ENCODE measurements around the gene DCTPP1. TPM values are rescaled to one million over a fixed set of nuclear protein-coding genes. Genes with fewer than 3 reads are reported as not detected.

DCTPP1 gene
- total and polyA plus RNA-seq, 2 of the 13 experiments (the other 11 are each of a cell fraction or from before 2014, with no cell fraction given): 54.8 to 74.4 TPM

GRCh38 chr16:30395155-30395991 lies 34.5 kb downstream of the DCTPP1 start, which contains the start of gene ZNF48 (continued):
- TF ChIP-seq, protein P1, sequence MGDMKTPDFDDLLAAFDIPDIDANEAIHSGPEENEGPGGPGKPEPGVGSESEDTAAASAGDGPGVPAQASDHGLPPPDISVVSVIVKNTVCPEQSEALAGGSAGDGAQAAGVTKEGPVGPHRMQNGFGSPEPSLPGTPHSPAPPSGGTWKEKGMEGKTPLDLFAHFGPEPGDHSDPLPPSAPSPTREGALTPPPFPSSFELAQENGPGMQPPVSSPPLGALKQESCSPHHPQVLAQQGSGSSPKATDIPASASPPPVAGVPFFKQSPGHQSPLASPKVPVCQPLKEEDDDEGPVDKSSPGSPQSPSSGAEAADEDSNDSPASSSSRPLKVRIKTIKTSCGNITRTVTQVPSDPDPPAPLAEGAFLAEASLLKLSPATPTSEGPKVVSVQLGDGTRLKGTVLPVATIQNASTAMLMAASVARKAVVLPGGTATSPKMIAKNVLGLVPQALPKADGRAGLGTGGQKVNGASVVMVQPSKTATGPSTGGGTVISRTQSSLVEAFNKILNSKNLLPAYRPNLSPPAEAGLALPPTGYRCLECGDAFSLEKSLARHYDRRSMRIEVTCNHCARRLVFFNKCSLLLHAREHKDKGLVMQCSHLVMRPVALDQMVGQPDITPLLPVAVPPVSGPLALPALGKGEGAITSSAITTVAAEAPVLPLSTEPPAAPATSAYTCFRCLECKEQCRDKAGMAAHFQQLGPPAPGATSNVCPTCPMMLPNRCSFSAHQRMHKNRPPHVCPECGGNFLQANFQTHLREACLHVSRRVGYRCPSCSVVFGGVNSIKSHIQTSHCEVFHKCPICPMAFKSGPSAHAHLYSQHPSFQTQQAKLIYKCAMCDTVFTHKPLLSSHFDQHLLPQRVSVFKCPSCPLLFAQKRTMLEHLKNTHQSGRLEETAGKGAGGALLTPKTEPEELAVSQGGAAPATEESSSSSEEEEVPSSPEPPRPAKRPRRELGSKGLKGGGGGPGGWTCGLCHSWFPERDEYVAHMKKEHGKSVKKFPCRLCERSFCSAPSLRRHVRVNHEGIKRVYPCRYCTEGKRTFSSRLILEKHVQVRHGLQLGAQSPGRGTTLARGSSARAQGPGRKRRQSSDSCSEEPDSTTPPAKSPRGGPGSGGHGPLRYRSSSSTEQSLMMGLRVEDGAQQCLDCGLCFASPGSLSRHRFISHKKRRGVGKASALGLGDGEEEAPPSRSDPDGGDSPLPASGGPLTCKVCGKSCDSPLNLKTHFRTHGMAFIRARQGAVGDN (CRISPR knock-in tag; IDR thresholded peaks at IDR 0.05): peak; percentile 87
- peak; percentile 54; the same call in 1 of the 2 replicates for TF ChIP-seq CREB1 (IDR thresholded peaks at IDR 0.05)
- no peak for TF ChIP-seq CREB1 (CRISPR knock-in tag; IDR thresholded peaks at IDR 0.05)
- no peak for TF ChIP-seq ZNF749 (CRISPR knock-in tag; IDR thresholded peaks at IDR 0.05; ENCODE audit: borderline replicate concordance)
- no peak; the same call in none of the 2 replicates for TF ChIP-seq ZNF605 (CRISPR knock-in tag; IDR thresholded peaks at IDR 0.05)
- no peak for TF ChIP-seq RFX3 (CRISPR knock-in tag; IDR thresholded peaks at IDR 0.05)
- TF ChIP-seq, protein P2, sequence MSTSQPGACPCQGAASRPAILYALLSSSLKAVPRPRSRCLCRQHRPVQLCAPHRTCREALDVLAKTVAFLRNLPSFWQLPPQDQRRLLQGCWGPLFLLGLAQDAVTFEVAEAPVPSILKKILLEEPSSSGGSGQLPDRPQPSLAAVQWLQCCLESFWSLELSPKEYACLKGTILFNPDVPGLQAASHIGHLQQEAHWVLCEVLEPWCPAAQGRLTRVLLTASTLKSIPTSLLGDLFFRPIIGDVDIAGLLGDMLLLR (CRISPR knock-in tag; IDR thresholded peaks at IDR 0.05): 0 out of 2 replicates have a peak, but pooled peaks have one; percentile 46
- TF ChIP-seq PRDM10 (CRISPR knock-in tag; IDR thresholded peaks at IDR 0.05; ENCODE audit: low read depth): no peak
- TF ChIP-seq, protein P3, sequence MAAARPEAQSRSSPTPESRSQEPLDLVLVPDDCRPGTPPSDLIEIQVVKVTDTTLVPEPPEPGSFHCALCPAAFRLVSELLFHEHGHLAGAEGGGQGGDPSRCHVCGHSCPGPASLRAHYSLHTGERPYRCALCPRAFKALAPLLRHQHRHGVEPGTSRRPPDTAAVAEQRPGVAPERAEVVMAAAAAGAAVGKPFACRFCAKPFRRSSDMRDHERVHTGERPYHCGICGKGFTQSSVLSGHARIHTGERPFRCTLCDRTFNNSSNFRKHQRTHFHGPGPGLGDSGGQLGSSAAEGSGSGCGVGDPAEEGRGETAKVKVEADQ (CRISPR knock-in tag; IDR thresholded peaks at IDR 0.05; ENCODE audit: borderline replicate concordance): peak; percentile 7; the same call in 1 of the 2 replicates
- TF ChIP-seq ZNF263 (CRISPR knock-in tag; IDR thresholded peaks at IDR 0.05): no peak
- TF ChIP-seq, protein P4, sequence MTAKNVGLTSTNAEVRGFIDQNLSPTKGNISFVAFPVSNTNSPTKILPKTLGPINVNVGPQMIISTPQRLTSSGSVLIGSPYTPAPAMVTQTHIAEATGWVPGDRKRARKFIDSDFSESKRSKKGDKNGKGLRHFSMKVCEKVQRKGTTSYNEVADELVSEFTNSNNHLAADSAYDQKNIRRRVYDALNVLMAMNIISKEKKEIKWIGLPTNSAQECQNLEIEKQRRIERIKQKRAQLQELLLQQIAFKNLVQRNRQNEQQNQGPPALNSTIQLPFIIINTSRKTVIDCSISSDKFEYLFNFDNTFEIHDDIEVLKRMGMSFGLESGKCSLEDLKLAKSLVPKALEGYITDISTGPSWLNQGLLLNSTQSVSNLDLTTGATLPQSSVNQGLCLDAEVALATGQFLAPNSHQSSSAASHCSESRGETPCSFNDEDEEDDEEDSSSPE (CRISPR knock-in tag; IDR thresholded peaks at IDR 0.05): peak; percentile 71
- no peak for TF ChIP-seq SRF (IDR thresholded peaks at IDR 0.05; ENCODE audit: low read depth, low read length)

Data from HepG2 (cell line).